SK-N-SH (cell line): Measurements from ENCODE around the gene TMOD2. TPM values are rescaled to one million over a fixed set of nuclear protein-coding genes. Genes with fewer than 3 reads are reported as not detected.

Source experiments
- CTCF ChIA-PET: fragments of 300-600, 350-600 bp; formaldehyde crosslinking; extraction: SDS; loops from one replicate; lab custom pipeline; 2021; lab: Yijun Ruan, JAX
- POLR2A ChIA-PET: fragments of 350-600 bp; sonication (Branson Sonifier 250); formaldehyde crosslinking; extraction: SDS; loops from one replicate; lab custom pipeline; 2020; ENCODE audit warnings: antibody characterized with exemption, inconsistent platforms; lab: Yijun Ruan, JAX
- DNase-seq: peaks from one replicate; pipeline ENCODE4 v3.0.0; 2012
- H2AFZ ChIP-seq: fragments of 200-600 bp; sonication (generic); 2 replicates; pipeline ENCODE4 v1.8.1; 2016; ENCODE audit warnings: antibody characterized with exemption, mild to moderate bottlenecking, low read depth
- H3F3A ChIP-seq: fragments of 200-600 bp; sonication (generic); replicated peaks from 2 replicates; pipeline ENCODE3; 2016; ENCODE audit warnings: antibody characterized with exemption, mild to moderate bottlenecking; ENCODE audit not compliant: insufficient read depth
- H3K27ac ChIP-seq, 2 experiments: fragments of 200-500 bp in 1 of 2; fragments of 200-600 bp in 1 of 2; sonication (Bioruptor generic) in 1 of 2; sonication (generic), shearing (Covaris generic) in 1 of 2; 2 replicates each; pipeline versions ENCODE4 v1.5.1 to v1.6.1; 2014 to 2016; ENCODE audit warnings: low read depth in 2 of 2, inconsistent platforms in 1 of 2, low read length in 1 of 2, mild to moderate bottlenecking in 1 of 2, mixed read lengths in 1 of 2
- H3K27me3 ChIP-seq: fragments of 200-600 bp; sonication (generic), shearing (Covaris generic); 2 replicates; pipeline ENCODE4 v1.6.1; 2016; ENCODE audit warnings: mixed run types; ENCODE audit not compliant: insufficient read depth
- H3K36me3 ChIP-seq, 2 experiments: fragments of 200-500 bp in 1 of 2; fragments of 200-600 bp in 1 of 2; sonication (Bioruptor generic) in 1 of 2; sonication (generic) in 1 of 2; replicated peaks in 1 of 2; 2 replicates each; pipeline versions ENCODE3 to v1.5.1; 2014 to 2016; ENCODE audit warnings: low read length in 1 of 2, mild to moderate bottlenecking in 1 of 2; ENCODE audit not compliant: insufficient read depth in 2 of 2, control insufficient read depth in 1 of 2
- H3K4me1 ChIP-seq, 2 experiments: fragments of 200-500 bp in 1 of 2; fragments of 200-600 bp in 1 of 2; sonication (Bioruptor generic) in 1 of 2; sonication (generic), shearing (Covaris generic) in 1 of 2; 2 replicates each; pipeline versions ENCODE4 v1.5.1 to v1.6.1; 2014 to 2016; ENCODE audit warnings: low read depth in 1 of 2, low read length in 1 of 2, mixed run types in 1 of 2; ENCODE audit not compliant: insufficient read depth in 2 of 2, control insufficient read depth in 1 of 2
- H3K4me2 ChIP-seq: fragments of 200-600 bp; sonication (generic), shearing (Covaris generic); 2 replicates; pipeline ENCODE4 v1.6.1; 2017; ENCODE audit warnings: mixed run types
- H3K4me3 ChIP-seq, 2 experiments: fragments of 200-500 bp in 1 of 2; fragments of 200-600 bp in 1 of 2; sonication (Bioruptor generic) in 1 of 2; sonication (generic), shearing (Covaris generic) in 1 of 2; 2 replicates each; pipeline versions ENCODE4 v1.5.1 to v1.8.1; 2014 to 2016; ENCODE audit warnings: low read depth in 2 of 2, inconsistent platforms in 1 of 2, low read length in 1 of 2, mild to moderate bottlenecking in 1 of 2, mixed read lengths in 1 of 2, moderate library complexity in 1 of 2
- H3K79me2 ChIP-seq: fragments of 200-600 bp; sonication (generic); 2 replicates; pipeline ENCODE4 v1.8.1; 2017; ENCODE audit warnings: mild to moderate bottlenecking; ENCODE audit not compliant: insufficient read depth
- H3K9ac ChIP-seq: fragments of 200-600 bp; sonication (generic); 2 replicates; pipeline ENCODE4 v1.6.1; 2017; ENCODE audit warnings: mixed run types
- H3K9me2 ChIP-seq: fragments of 200-600 bp; sonication (generic); 2 replicates; pipeline ENCODE4 v1.6.1; 2017; ENCODE audit warnings: mixed run types
- H3K9me3 ChIP-seq: fragments of 200-600 bp; sonication (generic); 2 replicates; pipeline ENCODE4 v1.6.1; 2017; ENCODE audit warnings: mixed run types, mild to moderate bottlenecking, moderate library complexity
- H4K20me1 ChIP-seq: fragments of 200-600 bp; sonication (generic); 2 replicates; pipeline ENCODE4 v1.6.1; 2017; ENCODE audit warnings: mild to moderate bottlenecking, mixed run types; ENCODE audit not compliant: insufficient read depth
- ELF1 ChIP-seq: IDR thresholded peaks from 2 replicates; pipeline ENCODE4 v1.4.0; 2012
- EZH2phosphoT487 ChIP-seq: fragments of 200-600 bp; sonication (generic); IDR thresholded peaks from 2 replicates; pipeline ENCODE4 v1.6.1; 2017; ENCODE audit warnings: low read depth, mixed run types, mild to moderate bottlenecking, antibody characterized with exemption, moderate library complexity, borderline replicate concordance
- FOXM1 ChIP-seq: IDR thresholded peaks from 2 replicates; pipeline ENCODE4 v1.4.0; 2012; ENCODE audit warnings: low read depth, mild to moderate bottlenecking
- GATA2 ChIP-seq: sonication (generic); formaldehyde crosslinking; IDR thresholded peaks from 2 replicates; pipeline ENCODE4 v1.5.0; 2020; ENCODE audit warnings: mild to moderate bottlenecking, missing genetic modification reagents
- JUND ChIP-seq: IDR thresholded peaks from 2 replicates; pipeline ENCODE4 v1.4.0; 2012
- MEF2A ChIP-seq: IDR thresholded peaks from 2 replicates; pipeline ENCODE4 v1.4.0; 2012; ENCODE audit warnings: low read depth, borderline replicate concordance
- MXI1 ChIP-seq: IDR thresholded peaks from 2 replicates; pipeline ENCODE4 v1.6.1; 2012; ENCODE audit warnings: mild to moderate bottlenecking, low read depth, low read length, improper control_type of control experiment
- NFIC ChIP-seq: IDR thresholded peaks from 2 replicates; pipeline ENCODE4 v1.4.0; 2012; ENCODE audit warnings: borderline replicate concordance
- RFX5 ChIP-seq: IDR thresholded peaks from 2 replicates; pipeline ENCODE4 v1.6.1; 2012; ENCODE audit warnings: mild to moderate bottlenecking, improper control_type of control experiment, low read length
- TAF1 ChIP-seq: IDR thresholded peaks from 2 replicates; pipeline ENCODE4 v1.6.1; 2012; ENCODE audit warnings: low read depth, mild to moderate bottlenecking, low read length, moderate library complexity, borderline replicate concordance
- TEAD4 ChIP-seq: IDR thresholded peaks from 2 replicates; pipeline ENCODE4 v1.4.0; 2012; ENCODE audit warnings: mild to moderate bottlenecking, borderline replicate concordance; ENCODE audit not compliant: insufficient read depth
- WGBS: methylation state at CpG from one replicate; pipeline ENCODE4 v1.1.6; 2017; ENCODE audit warnings: low lambda C conversion rate; 5-methylcytosine and 5-hydroxymethylcytosine counted together
- polyA plus RNA-seq, 3 experiments: library from polyadenylated mRNA; depleted of rRNA; stranded (reverse); fragments of >200 nt; gene quantifications; 2 replicates each; pipeline ENCODE4 v1.2.3, GENCODE V29; 2012
- TF ChIP-seq, protein P1 (sequence below): IDR thresholded peaks from 2 replicates; pipeline ENCODE4 v1.6.1; 2012; ENCODE audit warnings: mild to moderate bottlenecking, low read depth, low read length, moderate library complexity
- TF ChIP-seq, protein P2 (sequence below): IDR thresholded peaks from 2 replicates; pipeline ENCODE4; 2012
- TF ChIP-seq, protein P3 (sequence below): fragments of 150-350 bp; IDR thresholded peaks from 2 replicates; pipeline ENCODE4 v1.6.1; 2017; ENCODE audit warnings: antibody characterized with exemption, low read length, low read depth, borderline replicate concordance
- TF ChIP-seq, protein P4 (sequence below): IDR thresholded peaks from 2 replicates; pipeline ENCODE4 v1.4.0; 2012; ENCODE audit warnings: low read depth, borderline replicate concordance

The TMOD2 gene
- polyA plus RNA-seq, 1 of the 3 experiments (the other 2 are of a cell fraction), result 2.7 TPM

DNA sequence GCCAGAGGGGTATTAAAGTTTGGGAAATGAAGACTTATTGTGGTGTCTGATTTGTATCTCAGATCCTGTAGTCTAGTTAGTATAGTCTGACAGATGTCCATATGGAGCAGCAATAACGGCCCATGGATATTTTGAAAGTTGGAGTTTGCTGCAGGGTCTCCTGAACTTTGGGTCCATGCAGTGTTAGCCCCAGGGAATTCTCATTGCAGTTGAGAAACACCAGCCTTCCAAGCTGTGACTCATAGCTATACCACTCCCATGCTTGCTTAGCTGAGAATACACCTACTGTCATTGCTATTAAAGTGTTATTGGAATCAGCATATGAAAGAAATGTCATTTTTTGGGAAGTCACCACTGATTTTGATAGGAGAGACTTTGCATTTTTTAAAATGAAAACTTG lies 29.2 kb downstream of the TMOD2 start:
- H3K4me3 ChIP-seq, result no peak overlapping the region
- 78% methylated on average over 1 of the region's 1 CpG for WGBS
- H3K4me1 ChIP-seq, result no peaks in the 10 kb centered on the region; a peak in 1 of 4 replicates
- H3K27ac ChIP-seq, result no peak overlapping the region
- peaks cover 24 to 45% of the 10 kb centered on the region in 2 experiments for H3K36me3 ChIP-seq
- no peak overlapping the region for H2AFZ ChIP-seq
- TF ChIP-seq EZH2phosphoT487, result no peak
- TF ChIP-seq, protein P1, sequence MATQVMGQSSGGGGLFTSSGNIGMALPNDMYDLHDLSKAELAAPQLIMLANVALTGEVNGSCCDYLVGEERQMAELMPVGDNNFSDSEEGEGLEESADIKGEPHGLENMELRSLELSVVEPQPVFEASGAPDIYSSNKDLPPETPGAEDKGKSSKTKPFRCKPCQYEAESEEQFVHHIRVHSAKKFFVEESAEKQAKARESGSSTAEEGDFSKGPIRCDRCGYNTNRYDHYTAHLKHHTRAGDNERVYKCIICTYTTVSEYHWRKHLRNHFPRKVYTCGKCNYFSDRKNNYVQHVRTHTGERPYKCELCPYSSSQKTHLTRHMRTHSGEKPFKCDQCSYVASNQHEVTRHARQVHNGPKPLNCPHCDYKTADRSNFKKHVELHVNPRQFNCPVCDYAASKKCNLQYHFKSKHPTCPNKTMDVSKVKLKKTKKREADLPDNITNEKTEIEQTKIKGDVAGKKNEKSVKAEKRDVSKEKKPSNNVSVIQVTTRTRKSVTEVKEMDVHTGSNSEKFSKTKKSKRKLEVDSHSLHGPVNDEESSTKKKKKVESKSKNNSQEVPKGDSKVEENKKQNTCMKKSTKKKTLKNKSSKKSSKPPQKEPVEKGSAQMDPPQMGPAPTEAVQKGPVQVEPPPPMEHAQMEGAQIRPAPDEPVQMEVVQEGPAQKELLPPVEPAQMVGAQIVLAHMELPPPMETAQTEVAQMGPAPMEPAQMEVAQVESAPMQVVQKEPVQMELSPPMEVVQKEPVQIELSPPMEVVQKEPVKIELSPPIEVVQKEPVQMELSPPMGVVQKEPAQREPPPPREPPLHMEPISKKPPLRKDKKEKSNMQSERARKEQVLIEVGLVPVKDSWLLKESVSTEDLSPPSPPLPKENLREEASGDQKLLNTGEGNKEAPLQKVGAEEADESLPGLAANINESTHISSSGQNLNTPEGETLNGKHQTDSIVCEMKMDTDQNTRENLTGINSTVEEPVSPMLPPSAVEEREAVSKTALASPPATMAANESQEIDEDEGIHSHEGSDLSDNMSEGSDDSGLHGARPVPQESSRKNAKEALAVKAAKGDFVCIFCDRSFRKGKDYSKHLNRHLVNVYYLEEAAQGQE, result no peak
- no peak for TF ChIP-seq ELF1
- TF ChIP-seq MXI1, result no peak
- TF ChIP-seq, protein P2, sequence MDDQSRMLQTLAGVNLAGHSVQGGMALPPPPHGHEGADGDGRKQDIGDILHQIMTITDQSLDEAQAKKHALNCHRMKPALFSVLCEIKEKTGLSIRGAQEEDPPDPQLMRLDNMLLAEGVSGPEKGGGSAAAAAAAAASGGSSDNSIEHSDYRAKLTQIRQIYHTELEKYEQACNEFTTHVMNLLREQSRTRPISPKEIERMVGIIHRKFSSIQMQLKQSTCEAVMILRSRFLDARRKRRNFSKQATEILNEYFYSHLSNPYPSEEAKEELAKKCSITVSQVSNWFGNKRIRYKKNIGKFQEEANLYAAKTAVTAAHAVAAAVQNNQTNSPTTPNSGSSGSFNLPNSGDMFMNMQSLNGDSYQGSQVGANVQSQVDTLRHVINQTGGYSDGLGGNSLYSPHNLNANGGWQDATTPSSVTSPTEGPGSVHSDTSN, result no peak
- TF ChIP-seq TAF1, result no peak
- no peak for TF ChIP-seq JUND
- no peak for TF ChIP-seq NFIC
- no peak for TF ChIP-seq FOXM1
- no peak for TF ChIP-seq MEF2A
- TF ChIP-seq TEAD4, result no peak
- no peak for TF ChIP-seq RFX5
- no peaks in the 10 kb centered on the region for H3K9me3 ChIP-seq
- no peaks in the 10 kb centered on the region for H3K79me2 ChIP-seq
- H3K27me3 ChIP-seq, result no peaks in the 10 kb centered on the region
- H3K9ac ChIP-seq, result no peak overlapping the region
- no peaks in the 10 kb centered on the region for H4K20me1 ChIP-seq
- POLR2A ChIA-PET, result no interaction called here
- no peak overlapping the region for H3K4me2 ChIP-seq
- H3F3A ChIP-seq, result no peaks in the 10 kb centered on the region
- H3K9me2 ChIP-seq, result no peaks in the 10 kb centered on the region
- CTCF ChIA-PET, result interaction anchor here (0.8 to 1.8 kb wide), 4 partner anchors 113 to 159 kb away, joined by 3 to 14 read pairs (median 4); no protein-coding TSS in a partner anchor
- DNase-seq, result no peak

DNA sequence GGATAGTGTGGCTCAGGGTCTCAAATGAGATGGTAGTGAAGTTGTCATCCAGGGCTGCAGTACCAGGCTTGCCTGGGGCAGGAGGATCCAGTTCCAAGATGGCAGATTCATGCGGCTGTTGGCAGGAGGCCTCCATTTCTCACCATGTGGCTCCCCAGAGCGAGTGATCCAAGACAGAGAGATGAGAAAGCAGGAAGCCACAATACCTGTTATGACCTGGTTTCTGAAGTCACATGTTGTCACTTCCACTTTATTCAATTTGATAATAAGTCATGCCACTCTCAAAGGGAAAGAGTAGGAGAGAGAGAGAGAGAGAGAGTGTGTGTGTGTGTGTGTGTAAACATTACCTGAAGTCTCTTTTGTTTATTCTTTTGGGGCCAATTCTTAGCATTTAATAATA lies 30.1 kb downstream of the TMOD2 start:
- Histone ChIP-seq H3K79me2 (no peaks in the 10 kb centered on the region), H3K9me3 (0 out of 2 replicates have a peak, but pooled peaks cover 3% of the 10 kb centered on the region), H3K4me1 (no peaks in the 10 kb centered on the region), H3K4me2 (no peak overlapping the region), H3K27me3 (no peaks in the 10 kb centered on the region), H4K20me1 (no peaks in the 10 kb centered on the region), H2AFZ (no peak overlapping the region), H3K36me3 (peaks cover 30 to 50% of the 10 kb centered on the region in 2 experiments), H3K27ac (no peak overlapping the region), H3K9me2 (no peaks in the 10 kb centered on the region), H3K9ac (no peak overlapping the region), H3K4me3 (no peak overlapping the region), H3F3A (no peaks in the 10 kb centered on the region)
- CTCF ChIA-PET, result interaction anchor here (1.1 to 1.8 kb wide), 2 partner anchors 132 to 160 kb away, joined by 3 to 14 read pairs; no protein-coding TSS in a partner anchor
- WGBS, result 91% methylated on average over 2 of the region's 2 CpGs
- no peak for DNase-seq
- POLR2A ChIA-PET, result no interaction called here
- TF ChIP-seq, protein P3, sequence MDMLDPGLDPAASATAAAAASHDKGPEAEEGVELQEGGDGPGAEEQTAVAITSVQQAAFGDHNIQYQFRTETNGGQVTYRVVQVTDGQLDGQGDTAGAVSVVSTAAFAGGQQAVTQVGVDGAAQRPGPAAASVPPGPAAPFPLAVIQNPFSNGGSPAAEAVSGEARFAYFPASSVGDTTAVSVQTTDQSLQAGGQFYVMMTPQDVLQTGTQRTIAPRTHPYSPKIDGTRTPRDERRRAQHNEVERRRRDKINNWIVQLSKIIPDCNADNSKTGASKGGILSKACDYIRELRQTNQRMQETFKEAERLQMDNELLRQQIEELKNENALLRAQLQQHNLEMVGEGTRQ, result no peak
- TF ChIP-seq, protein P4, sequence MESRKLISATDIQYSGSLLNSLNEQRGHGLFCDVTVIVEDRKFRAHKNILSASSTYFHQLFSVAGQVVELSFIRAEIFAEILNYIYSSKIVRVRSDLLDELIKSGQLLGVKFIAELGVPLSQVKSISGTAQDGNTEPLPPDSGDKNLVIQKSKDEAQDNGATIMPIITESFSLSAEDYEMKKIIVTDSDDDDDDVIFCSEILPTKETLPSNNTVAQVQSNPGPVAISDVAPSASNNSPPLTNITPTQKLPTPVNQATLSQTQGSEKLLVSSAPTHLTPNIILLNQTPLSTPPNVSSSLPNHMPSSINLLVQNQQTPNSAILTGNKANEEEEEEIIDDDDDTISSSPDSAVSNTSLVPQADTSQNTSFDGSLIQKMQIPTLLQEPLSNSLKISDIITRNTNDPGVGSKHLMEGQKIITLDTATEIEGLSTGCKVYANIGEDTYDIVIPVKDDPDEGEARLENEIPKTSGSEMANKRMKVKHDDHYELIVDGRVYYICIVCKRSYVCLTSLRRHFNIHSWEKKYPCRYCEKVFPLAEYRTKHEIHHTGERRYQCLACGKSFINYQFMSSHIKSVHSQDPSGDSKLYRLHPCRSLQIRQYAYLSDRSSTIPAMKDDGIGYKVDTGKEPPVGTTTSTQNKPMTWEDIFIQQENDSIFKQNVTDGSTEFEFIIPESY, result no peak
- no peak for TF ChIP-seq MEF2A
- no peak for TF ChIP-seq GATA2 (CRISPR knock-in tag)
- no peak for TF ChIP-seq ELF1
- TF ChIP-seq NFIC, result no peak
